Activated T-cell treated with anti-CD3 and anti-CD28 coated beads, Interleukin-2, amount 50 U/mL, for 72 hours (primary cell): Measurements from ENCODE around the gene ZMYND19. TPM values are rescaled to one million over a fixed set of nuclear protein-coding genes. Genes with fewer than 3 reads are reported as not detected.
"Not testable (repeated sequence)": the region's sequence is repeated elsewhere in the genome, so short reads cannot be mapped to it uniquely, and the experiment has no call there.

Experiments
- ATAC-seq, 2 donors: fragments of 150-1000 bp; cut with Tn5 transposase; replicated peaks in 1 of 2; 2 replicates each; pipeline ENCODE4 v1.10.0; 2021; ENCODE audit warnings: moderate library complexity in 2 of 2, mild to moderate bottlenecking in 1 of 2
- DNase-seq, 2 donors: peaks; one replicate each; pipeline ENCODE4 v3.0.0; 2021 to 2022; ENCODE audit warnings: mixed read lengths in 1 of 2
- H3K27ac Mint-ChIP-seq: one replicate; pipeline ENCODE4 v1.8.0; 2022; ENCODE audit warnings: mild to moderate bottlenecking, moderate library complexity, mixed read lengths
- H3K27me3 Mint-ChIP-seq: one replicate; pipeline ENCODE4 v1.8.0; 2022; ENCODE audit warnings: low read depth, mixed read lengths
- H3K36me3 Mint-ChIP-seq, 2 donors: one replicate each; pipeline ENCODE4 v1.8.0; 2022; ENCODE audit warnings: mixed read lengths in 2 of 2, mild to moderate bottlenecking in 1 of 2; ENCODE audit not compliant: insufficient read depth in 2 of 2
- H3K4me1 Mint-ChIP-seq: one replicate; pipeline ENCODE4 v1.8.0; 2022; ENCODE audit warnings: low read depth, mixed read lengths
- H3K4me3 Mint-ChIP-seq, 2 donors: one replicate each; pipeline ENCODE4 v1.8.0; 2022; ENCODE audit warnings: mild to moderate bottlenecking in 2 of 2, mixed read lengths in 2 of 2, moderate library complexity in 2 of 2
- H3K9me3 Mint-ChIP-seq, 2 donors: one replicate each; pipeline ENCODE4 v1.8.0; 2022; ENCODE audit warnings: mixed read lengths in 2 of 2
- total RNA-seq, 2 donors: library from RNA; stranded (reverse); gene quantifications; one replicate each; pipeline ENCODE4 v1.2.3, GENCODE V29; 2022

ZMYND19 gene
- total RNA-seq, 2 donors from 2014 or later: 27.4 to 34.5 TPM

- peaks cover 29% of the 10 kb centered on the region for H3K4me1 Mint-ChIP-seq
- no peak for DNase-seq
- no peaks in the 10 kb centered on the region for H3K9me3 Mint-ChIP-seq
- H3K27ac Mint-ChIP-seq: peak overlapping the region; percentile 94
- no peaks in the 10 kb centered on the region for H3K36me3 Mint-ChIP-seq
- H3K27me3 Mint-ChIP-seq: no peaks in the 10 kb centered on the region
- no peak for ATAC-seq
- H3K4me3 Mint-ChIP-seq: no peak overlapping the region
These were observed 20.6 kb upstream of the ZMYND19 start for GRCh38 chr9:137610944-137611343.

- no peaks in the 10 kb centered on the region for H3K9me3 Mint-ChIP-seq
- no peaks in the 10 kb centered on the region for H3K36me3 Mint-ChIP-seq
- H3K4me3 Mint-ChIP-seq: peak overlapping the region; percentile 84
- H3K27me3 Mint-ChIP-seq: no peaks in the 10 kb centered on the region
- DNase-seq (no peak), ATAC-seq (no peak)
- peaks cover 37% of the 10 kb centered on the region for H3K4me1 Mint-ChIP-seq
- H3K27ac Mint-ChIP-seq: no peak overlapping the region
These were observed 17.0 kb upstream of the ZMYND19 start for GRCh38 chr9:137607141-137607857.

- H3K4me1 Mint-ChIP-seq: peaks cover 32% of the 10 kb centered on the region
- DNase-seq: no peak
- H3K27ac Mint-ChIP-seq: no peak overlapping the region
- H3K27me3 Mint-ChIP-seq: no peaks in the 10 kb centered on the region
- peak overlapping the region; percentile 84 for H3K4me3 Mint-ChIP-seq
- H3K36me3 Mint-ChIP-seq: no peaks in the 10 kb centered on the region
- ATAC-seq: no peak
- H3K9me3 Mint-ChIP-seq: no peaks in the 10 kb centered on the region
These were observed 16.4 kb upstream of the ZMYND19 start for GRCh38 chr9:137606734-137607138.

- Mint-ChIP-seq H3K9me3 (no peaks in the 10 kb centered on the region), H3K4me3 (peak overlapping the region; percentile 84), H3K36me3 (no peaks in the 10 kb centered on the region), H3K27ac (no peak overlapping the region), H3K27me3 (no peaks in the 10 kb centered on the region), H3K4me1 (peaks cover 25% of the 10 kb centered on the region)
- DNase-seq (peak in 1 of 2 donors; percentile 37), ATAC-seq (peak in 1 of 2 donors; percentile 0)
These were observed 15.8 kb upstream of the ZMYND19 start for GRCh38 chr9:137606005-137606621.

- Mint-ChIP-seq H3K27ac (no peak within 1 kb of the TSS), H3K4me1 (peaks cover 24% of the 10 kb centered on the region), H3K4me3 (peak within 1 kb of the TSS; percentile 84), H3K36me3 (no peaks in the 10 kb centered on the region), H3K27me3 (no peaks in the 10 kb centered on the region), H3K9me3 (no peaks in the 10 kb centered on the region)
- DNase-seq (peak; percentile 92 to 93), ATAC-seq (peak; percentile 91 to 92)
These were observed 15.1 kb upstream of the ZMYND19 start, which contains the start of gene ARRDC1 for GRCh38 chr9:137605121-137606004. ARRDC1 (plus strand) TSS chr9:137605686; CDS start chr9:137605718, 32 bp downstream.

- DNase-seq: no peak
- peaks cover 24% of the 10 kb centered on the region for H3K4me1 Mint-ChIP-seq
- ATAC-seq: no peak
- H3K36me3 Mint-ChIP-seq: no peaks in the 10 kb centered on the region
- no peaks in the 10 kb centered on the region for H3K27me3 Mint-ChIP-seq
- H3K4me3 Mint-ChIP-seq: peak overlapping the region; percentile 47 to 52
- H3K9me3 Mint-ChIP-seq: no peaks in the 10 kb centered on the region
- no peak overlapping the region for H3K27ac Mint-ChIP-seq
These were observed 14.2 kb upstream of the ZMYND19 start for GRCh38 chr9:137604345-137605086.

- no peak for ATAC-seq
- H3K27ac Mint-ChIP-seq: no peak overlapping the region
- no peaks in the 10 kb centered on the region for H3K27me3 Mint-ChIP-seq
- peak overlapping the region; percentile 47 to 52 for H3K4me3 Mint-ChIP-seq
- peaks cover 24% of the 10 kb centered on the region for H3K4me1 Mint-ChIP-seq
- no peak for DNase-seq
- no peaks in the 10 kb centered on the region for H3K36me3 Mint-ChIP-seq
- H3K9me3 Mint-ChIP-seq: no peaks in the 10 kb centered on the region
These were observed 13.6 kb upstream of the ZMYND19 start for GRCh38 chr9:137603879-137604278.

- no peaks in the 10 kb centered on the region for H3K27me3 Mint-ChIP-seq
- DNase-seq (no peak), ATAC-seq (no peak)
- H3K9me3 Mint-ChIP-seq: no peaks in the 10 kb centered on the region
- no peak overlapping the region for H3K4me3 Mint-ChIP-seq
- H3K27ac Mint-ChIP-seq: no peak overlapping the region
- H3K4me1 Mint-ChIP-seq: peaks cover 30% of the 10 kb centered on the region
- H3K36me3 Mint-ChIP-seq: no peaks in the 10 kb centered on the region
These were observed 12.3 kb upstream of the ZMYND19 start for GRCh38 chr9:137602661-137603060.

GRCh38 chr9:137598943-137599342 is 8.6 kb upstream of the ZMYND19 start:
- H3K4me3 Mint-ChIP-seq: no peak overlapping the region

GRCh38 chr9:137596577-137596976 is 6.3 kb upstream of the ZMYND19 start:
- not testable (repeated sequence) for ATAC-seq, H3K4me1 Mint-ChIP-seq, H3K9me3 Mint-ChIP-seq, H3K36me3 Mint-ChIP-seq, H3K27ac Mint-ChIP-seq, H3K27me3 Mint-ChIP-seq, DNase-seq, H3K4me3 Mint-ChIP-seq

More at GRCh38 chr9:137598943-137599342, 8.6 kb upstream of the ZMYND19 start:
- H3K9me3 Mint-ChIP-seq: no peaks in the 10 kb centered on the region
- DNase-seq (no peak), ATAC-seq (no peak)
- no peak overlapping the region for H3K27ac Mint-ChIP-seq
- H3K27me3 Mint-ChIP-seq: no peaks in the 10 kb centered on the region
- peaks cover 17% of the 10 kb centered on the region for H3K4me1 Mint-ChIP-seq
- H3K36me3 Mint-ChIP-seq: no peaks in the 10 kb centered on the region

- peaks cover 21% of the 10 kb centered on the region for H3K4me1 Mint-ChIP-seq
- H3K9me3 Mint-ChIP-seq: no peaks in the 10 kb centered on the region
- DNase-seq: no peak
- no peak overlapping the region for H3K4me3 Mint-ChIP-seq
- H3K27me3 Mint-ChIP-seq: no peaks in the 10 kb centered on the region
- H3K36me3 Mint-ChIP-seq: peaks cover 0 to 1% of the 10 kb centered on the region in 2 donors
- no peak for ATAC-seq
- H3K27ac Mint-ChIP-seq: no peak overlapping the region
These were observed 2.9 kb upstream of the ZMYND19 start for GRCh38 chr9:137593176-137593575.

GRCh38 chr9:137592767-137593166 is 2.5 kb upstream of the ZMYND19 start:
- no peak overlapping the region for H3K4me3 Mint-ChIP-seq
- no peaks in the 10 kb centered on the region for H3K9me3 Mint-ChIP-seq
- H3K27me3 Mint-ChIP-seq: no peaks in the 10 kb centered on the region
- no peak for DNase-seq
- peaks cover 24% of the 10 kb centered on the region for H3K4me1 Mint-ChIP-seq
- peaks cover 2 to 4% of the 10 kb centered on the region in 2 donors for H3K36me3 Mint-ChIP-seq
- H3K27ac Mint-ChIP-seq: no peak overlapping the region
- no peak for ATAC-seq
